Measurements from ENCODE around the gene RNPEPL1.
"Not testable (repeated sequence)": the region's sequence is repeated elsewhere in the genome, so short reads cannot be mapped to it uniquely, and the experiment has no call there.

The RNPEPL1 gene, protein sequence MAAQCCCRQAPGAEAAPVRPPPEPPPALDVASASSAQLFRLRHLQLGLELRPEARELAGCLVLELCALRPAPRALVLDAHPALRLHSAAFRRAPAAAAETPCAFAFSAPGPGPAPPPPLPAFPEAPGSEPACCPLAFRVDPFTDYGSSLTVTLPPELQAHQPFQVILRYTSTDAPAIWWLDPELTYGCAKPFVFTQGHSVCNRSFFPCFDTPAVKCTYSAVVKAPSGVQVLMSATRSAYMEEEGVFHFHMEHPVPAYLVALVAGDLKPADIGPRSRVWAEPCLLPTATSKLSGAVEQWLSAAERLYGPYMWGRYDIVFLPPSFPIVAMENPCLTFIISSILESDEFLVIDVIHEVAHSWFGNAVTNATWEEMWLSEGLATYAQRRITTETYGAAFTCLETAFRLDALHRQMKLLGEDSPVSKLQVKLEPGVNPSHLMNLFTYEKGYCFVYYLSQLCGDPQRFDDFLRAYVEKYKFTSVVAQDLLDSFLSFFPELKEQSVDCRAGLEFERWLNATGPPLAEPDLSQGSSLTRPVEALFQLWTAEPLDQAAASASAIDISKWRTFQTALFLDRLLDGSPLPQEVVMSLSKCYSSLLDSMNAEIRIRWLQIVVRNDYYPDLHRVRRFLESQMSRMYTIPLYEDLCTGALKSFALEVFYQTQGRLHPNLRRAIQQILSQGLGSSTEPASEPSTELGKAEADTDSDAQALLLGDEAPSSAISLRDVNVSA

DNA sequence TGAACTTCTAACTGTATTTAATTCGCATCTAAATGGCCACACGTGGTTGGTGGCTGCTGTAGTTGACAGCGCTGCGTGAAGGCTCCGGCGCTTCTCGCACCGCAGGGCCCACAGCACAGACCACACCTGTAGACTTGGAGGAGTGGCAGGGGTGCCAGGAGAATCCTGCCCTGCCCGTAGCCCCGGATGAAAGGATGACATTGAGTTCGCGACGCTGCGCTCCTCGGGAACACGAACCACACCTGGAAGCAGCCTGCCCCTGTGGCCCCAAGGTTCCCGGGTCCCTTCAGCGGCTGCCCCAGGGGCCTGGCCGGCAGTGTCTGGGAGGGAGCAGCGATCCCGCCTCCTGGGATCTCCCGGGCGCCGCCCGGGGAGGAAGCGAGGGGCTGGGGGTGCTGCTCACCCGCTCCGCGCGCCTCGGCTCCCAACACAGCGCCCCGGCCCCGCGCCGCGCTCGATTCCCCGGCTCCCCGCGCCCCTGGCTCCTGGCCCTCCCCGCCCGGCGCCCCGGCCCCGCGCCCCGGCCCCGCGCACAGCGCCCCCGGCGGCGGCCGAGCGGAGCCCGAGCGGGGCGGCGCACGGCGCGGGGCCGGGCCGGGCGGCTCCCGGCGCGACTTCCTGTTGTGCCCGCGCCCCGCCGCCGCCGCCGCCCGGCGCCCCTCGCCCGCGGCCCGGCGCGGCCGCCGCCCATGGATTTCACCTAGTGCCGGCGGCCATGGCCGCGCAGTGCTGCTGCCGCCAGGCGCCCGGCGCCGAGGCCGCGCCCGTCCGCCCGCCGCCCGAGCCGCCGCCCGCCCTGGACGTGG, at the start of gene RNPEPL1:
Gene RNPEPL1, plus strand, starts transcription at position 613 of the 806 bp plus-strand sequence. Its CDS starts 103 bp downstream, at position 716.
- no peak for DNase-seq

DNA sequence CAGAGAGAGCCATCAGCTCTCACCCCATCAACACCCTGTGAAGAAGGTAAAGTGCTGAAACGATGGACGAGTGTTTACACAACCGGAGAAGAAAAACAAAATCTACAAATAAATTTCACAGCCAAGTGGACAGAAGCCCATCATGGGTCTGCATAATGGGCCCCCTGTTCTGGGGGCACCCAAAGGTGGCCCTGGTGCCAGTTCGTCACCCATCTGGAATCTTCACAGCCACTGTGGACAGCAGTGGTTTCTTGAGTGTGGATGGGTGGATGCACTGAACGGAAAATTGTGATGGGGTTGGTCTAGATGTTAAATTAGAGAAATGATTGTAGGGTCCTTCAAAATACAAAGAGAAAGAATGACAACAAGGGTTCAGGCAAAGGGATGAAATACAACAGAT, 49.3 kb upstream of the RNPEPL1 start:
- DNase-seq = no peak

DNA sequence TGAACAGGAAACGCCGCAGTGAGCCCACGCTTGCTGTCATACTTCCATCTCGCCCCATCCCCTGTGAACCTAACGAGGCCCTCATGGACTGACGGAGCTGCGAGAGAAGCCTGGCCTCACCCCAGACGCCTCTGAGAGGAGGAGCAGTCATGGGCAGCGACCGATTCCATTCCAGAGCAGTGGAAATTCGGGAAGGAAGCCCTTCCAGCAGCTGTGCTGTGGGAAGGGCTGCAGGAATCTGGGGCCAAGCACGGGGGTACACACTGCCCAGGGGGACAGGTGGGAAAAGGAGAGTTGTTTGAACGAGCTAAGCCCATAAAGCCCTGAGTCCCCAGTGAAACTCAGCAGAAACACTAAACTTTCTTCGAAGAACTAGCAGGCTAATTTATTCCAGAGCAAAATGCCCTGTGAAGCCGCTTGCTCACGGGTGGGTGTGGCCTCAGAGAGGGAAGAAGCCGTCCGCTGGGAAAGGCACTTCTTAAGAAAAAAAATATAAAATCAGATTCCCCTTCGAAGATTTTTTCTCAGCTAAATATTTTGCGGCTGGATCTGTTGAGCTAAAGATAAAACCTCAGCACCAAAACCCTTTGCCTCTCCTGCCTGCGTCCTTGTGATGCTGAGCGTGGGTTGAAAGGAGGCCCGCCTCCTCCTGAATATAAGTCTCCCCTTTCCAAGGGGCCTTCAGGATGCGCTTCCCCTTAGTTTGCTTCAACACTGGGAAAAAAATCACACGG, 48.7 kb upstream of the RNPEPL1 start:
- DNase-seq = no peak

DNA sequence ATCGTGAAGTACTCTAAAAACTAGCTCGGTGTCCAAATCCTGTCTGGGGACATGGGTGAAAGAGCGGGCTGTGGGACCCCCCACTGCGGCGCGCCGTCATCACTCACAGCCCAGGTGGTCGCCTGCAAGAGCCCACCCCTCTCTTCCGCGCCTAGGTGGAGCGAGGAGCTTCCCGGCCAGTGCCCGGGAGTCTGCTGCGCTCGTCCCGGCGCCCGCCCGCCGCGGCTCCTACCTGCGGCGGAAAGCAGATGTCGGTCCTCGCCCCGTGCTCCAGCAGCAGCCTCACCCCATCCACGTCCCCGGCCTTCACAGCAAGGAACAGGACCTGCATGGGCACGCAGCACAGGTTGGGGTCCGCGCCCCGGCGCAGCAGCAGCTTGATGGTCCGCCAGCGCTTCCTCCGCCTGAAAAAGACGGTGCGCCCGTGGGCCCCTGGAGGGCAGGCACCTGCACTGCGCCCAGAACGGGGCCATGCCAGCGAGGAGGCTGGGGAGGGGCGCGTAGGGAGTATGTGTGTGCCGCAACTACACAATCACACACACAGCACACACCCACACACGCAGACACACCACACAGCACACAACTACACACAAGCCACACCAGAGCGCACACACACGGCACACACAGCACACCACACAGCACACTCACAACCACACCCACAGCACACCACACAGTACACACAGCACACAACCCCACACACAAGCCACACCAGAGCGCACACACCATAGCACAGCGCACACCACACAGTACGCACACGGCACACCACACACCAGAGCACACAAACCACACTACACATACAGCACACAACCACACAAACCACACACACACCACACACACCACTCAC, 47.9 kb upstream of the RNPEPL1 start:
- no peak for DNase-seq

DNA sequence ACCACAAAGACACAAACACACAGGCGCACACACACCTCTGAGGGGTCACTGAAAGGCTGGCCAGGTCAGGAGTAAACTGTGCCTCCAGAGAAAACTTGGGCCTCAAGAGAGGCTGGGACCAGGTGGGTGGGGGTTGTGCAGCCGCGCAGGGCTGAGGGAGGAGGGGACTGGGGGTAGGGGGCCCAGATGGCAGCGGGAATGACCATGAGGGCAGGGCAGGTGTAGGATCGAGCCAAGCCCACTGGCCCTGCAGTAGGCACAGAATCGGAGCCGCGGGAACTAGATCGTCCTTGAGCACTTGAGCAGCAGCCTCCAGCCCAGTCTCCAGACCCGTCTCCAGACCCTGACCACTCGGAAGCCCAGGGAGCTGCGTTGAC, 47.3 kb upstream of the RNPEPL1 start:
- no peak for DNase-seq

DNA sequence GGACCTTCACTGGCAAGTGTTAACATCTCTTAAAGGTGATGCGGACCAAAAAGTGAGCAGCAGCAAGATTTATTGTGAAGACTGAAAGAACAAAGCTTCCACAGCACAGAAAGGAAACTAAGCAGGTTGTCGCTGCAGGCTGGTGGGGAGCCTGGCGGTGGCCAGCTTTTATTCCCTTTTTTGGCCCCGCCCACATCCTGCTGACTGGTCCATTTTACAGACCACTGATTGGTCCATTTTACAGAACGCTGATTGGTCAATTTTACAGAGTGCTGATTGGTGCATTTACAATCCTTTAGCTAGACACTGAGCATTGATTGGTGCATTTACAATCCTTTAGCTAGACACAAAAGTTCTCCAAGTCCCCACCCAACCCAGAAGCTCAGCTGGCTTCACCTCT, 46.4 kb upstream of the RNPEPL1 start:
- not testable (repeated sequence) for DNase-seq

DNA sequence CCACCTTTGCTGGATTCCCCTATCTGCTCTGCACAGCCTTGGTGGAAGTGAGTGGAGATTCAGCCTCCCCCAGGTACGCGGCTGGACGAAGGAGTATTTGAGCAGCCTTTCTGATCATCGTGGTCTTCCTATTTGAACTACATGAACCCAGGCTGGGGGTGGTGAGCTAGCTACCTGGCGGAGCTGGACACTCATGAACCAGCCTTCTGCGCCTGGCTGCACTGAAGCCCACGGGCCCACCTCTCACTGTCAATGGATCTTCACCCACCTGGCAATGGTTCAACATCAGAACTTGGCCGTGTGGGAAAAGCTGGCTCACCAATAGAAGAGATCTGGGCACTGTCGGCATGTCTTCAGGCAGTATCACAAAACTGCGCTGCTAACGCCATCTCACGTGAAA, 45.9 kb upstream of the RNPEPL1 start:
- no peak for DNase-seq

DNA sequence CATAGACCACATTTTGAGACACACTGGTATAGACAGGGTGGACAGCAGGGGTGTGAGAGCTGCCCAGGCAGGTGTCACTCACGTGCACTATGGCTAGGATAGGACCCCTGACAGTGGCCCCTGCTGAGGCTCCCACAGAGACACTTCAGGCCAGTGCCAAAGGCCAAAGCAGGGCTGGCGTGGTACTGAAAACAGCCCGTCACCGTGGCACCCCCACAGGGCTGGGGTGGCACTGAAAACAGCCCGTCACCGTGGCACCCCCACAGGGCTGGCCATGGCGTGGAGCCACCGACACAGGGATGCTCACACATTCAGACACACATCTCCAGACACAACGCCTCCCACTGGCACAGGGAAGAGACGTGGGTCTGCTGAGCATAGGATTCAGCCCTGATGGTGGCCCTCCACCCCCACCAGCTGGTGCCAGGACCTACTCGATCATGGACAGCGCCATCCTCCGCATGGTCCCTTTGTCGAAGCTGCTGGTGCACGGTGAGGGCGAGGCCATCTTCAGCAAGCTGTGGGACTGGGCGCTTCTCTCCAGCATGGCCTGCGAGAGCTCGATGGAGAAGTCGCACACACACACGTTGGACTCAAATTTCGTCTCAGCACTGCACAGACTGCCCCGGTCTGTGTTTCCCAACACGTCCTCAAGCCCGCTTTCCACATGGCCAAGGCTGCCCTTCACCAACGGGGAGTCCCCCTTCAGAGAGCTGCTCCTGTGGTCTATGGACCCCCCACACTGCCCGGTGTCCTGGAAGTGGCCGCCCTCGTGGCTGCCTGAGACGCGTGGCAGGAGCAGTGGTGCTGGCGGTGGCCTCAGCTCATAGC, 44.6 kb upstream of the RNPEPL1 start:
- DNase-seq = no peak

DNA sequence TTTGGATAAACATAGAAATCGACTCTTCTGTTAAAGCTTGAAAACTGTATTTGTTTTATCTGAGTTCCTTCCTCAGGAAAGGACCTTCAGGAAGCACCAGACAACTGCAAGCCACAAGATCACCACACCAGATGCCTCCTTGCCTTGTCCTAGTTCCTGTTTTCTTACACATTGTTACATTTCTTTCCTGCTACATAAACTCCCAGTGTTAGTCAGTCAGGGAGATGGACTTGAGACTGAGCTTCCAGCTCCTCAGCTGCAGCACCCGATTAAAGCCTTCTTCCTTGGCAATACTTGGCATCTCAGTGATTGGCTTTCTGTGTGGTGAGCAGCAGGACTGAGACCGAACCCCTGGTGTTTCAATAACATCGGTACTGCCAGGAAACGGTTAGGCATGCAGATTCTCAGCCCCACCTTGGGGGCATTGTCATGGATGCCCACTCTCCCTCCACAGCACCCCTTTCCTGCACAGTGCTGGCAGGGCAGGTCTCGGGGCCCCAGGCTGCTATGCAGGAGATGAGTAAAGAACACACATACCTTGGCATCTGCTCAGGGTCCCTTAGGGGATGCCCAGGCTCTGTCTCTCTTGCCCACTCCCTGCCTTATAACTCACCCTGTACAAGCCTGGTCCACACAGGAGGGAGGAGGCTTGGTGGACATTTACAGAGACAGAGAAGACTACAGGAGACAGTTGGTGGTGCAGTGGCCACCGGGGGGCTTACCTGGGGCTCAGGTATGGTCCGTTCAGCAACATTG, 43.1 kb upstream of the RNPEPL1 start:
- no peak for DNase-seq

DNA sequence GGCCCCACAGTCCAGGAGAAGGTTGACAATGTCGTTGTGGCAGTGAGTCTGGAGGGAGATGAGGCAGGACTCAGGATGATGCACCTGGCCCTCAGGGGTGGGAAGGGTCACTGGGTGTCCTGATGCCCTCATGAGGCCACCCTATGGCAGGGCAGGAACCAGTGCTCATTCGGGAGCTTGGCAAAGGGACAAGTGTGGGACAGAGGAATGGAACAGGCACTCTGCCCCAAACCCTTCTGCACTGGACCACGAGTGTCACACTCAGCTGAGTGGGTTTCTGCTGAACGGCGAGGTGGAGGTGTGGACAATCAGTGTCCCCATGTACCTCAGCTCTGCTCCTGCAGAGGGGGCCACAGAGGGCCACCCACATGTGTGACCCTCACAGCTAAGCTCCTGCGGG, 42.5 kb upstream of the RNPEPL1 start:
- DNase-seq = no peak

DNA sequence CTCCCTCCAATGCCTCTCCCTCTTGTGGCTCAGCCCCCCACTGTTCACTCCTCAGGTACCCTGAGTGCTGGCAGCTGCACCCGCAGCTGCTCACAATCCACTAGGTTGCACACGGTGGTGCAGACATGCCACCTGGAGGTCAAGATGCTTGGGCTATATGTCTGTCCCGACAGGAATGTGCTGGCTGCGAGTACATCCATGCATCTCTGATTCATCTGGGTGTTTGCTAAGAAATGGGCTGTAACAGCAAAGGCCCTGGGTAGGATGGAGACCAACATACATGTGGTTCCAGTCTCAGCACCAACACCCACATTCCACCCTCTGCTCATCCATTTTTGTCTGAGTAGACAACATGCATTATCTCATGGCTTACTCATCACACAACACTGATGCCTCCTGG, 41.8 kb upstream of the RNPEPL1 start:
- DNase-seq = no peak

DNA sequence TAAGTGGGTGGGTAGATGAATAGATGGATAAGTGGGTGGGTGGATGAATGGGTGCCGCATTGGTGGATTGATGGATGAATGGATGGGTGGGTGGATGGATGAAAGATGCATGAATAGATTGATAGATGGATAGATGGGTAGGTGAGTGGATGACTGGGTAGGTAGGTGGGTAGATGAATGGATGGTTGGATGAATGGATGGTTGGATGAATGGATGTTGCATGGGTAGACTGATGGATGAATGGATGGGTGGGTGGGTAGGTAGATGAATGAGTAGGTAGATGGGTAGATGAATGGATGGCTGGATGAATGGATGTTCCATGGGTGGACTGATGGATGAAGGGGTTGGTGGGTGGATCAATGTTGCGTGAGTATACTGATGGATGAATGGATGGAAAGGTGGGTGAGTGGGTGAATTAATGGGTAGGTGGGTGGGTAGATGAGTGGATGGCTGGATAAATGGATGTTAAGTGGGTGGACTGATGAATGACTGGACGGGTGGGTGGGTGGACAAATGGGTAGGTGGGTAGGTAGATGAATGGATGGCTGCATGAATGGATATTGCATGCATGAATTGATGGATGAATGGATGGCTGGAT, 41.0 kb upstream of the RNPEPL1 start:
- DNase-seq = no peak

DNA sequence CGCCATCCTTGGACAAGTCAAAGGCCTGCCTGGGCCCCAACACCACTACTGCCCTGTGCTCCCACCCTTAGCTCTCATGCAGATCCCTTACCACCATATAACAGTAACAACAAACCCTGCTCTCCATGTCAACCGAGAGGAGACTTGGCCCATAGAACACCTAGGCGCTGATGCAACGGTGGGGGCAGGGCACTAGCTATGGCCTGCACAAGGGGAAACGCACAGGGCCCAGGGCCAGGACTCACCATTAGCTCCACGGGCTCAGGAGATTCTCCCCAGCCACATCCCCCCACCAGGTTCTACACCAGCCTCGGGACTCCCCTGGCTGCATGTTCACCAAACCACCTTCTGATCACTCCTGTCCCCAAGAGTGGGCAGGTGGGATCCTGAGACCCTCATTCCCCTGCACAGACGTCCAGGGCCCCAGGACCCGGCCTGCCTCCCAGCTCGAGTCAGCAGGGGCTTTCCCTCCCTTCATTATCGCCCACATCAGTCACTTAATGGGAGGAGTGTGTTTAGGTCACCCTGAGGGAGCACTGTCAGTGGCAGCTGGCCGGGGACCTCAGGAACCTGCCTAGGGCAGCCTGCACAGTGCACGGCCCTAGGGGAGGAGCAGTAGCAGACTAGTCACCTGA, 39.8 kb upstream of the RNPEPL1 start:
- DNase-seq = no peak

DNA sequence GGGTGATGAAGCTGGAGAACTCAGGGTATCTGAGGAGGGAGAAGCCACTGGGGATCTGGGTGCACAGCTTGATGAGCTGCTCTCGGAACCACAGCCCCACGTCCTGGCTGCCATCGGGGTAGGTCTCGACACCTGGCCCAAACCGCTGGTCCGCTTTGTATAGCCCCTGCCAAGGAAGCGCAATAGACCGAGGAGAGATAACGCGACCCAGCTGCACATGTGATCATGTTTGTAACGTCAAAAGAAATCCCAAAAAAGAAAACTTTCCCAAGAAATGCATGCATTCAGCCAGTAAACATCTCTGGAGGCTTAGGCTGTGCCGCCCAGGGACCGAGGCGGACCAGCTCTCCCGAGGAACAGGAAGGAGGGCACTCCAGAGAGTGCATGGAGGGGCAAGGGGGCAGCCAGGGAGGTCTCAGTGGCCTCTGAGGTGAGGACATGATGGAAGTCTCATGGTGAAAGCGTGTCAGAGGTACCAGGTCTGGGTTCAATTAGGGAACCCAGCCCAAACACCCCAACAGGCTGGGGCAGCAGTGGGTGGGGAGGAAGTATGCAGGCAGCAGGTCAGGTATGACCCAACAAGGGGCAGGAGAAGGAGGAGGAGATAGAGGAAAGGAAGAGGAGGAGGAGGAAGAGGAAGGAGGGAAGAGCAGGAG, 38.8 kb upstream of the RNPEPL1 start:
- no peak for DNase-seq

DNA sequence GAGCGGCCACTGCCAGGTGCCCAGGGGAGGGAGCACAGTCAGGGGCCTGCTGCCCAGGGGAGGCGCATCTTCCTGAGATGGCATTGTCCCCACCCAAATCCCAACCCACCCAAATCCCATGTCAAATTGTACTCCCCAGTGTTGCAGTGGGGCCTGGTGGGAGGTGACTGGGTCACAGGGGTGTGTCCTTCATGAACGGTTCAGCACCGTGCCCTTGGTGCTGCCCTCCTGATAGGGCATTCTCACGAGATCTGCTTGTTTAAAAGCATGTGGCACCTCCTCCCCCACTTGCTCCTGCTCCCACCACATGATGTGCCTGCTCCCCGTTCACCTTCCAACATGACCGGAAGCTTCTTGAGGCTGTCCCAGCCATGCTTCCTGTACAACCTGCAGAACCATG, 38.1 kb upstream of the RNPEPL1 start:
- DNase-seq = no peak

DNA sequence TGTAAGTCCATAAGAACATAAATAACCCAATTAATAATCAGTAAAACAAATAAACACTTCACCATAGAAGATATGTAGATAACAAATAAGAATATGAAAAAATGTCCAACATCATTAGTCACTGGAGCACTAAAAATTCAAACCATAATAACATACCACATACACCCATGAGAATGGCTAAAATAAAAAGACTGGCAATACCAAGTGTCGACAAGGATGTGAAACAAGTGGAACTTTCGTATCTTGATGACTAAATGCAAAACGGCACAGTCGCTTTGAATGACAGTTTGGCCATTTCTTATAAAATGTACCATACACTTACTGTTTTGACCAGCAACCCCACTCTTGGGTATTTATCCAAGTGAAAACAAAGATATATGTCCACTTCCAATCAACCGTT, 37.2 kb upstream of the RNPEPL1 start:
- no peak for DNase-seq

DNA sequence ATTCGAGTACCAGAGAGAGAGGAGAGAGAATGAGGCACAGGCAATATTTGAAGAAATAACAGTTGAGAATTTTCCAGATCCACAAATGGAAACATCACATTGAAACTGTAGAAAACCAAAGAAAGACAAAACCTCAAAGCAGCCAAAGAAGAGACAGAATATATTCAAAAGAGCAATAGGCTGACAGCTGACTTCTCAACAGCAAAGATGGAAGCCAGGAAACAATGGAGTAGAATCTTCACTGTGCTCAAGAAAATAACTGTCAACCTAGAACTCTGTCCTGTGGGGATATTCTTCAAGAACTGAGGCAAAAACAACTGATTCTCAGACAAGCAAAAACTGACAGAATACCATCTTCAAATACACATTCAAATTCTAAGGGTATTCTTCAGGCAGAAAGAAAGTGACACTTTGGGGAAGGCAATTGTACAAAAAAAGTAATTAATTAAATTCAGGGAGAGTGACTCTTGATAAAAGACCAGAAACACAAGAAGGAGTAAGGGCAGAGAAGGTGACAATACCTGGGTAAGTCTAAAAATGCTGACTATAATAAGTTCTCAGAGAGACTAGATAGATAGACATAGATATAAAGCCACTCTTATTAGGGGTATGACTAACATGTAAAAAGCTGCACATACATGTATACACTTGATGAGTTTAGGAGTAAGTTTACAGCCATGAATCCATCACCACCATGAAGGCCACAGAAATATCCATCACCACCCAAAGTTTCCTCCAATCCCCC, 36.1 kb upstream of the RNPEPL1 start:
- DNase-seq = no peak
